Stimulated activated CD8-positive, alpha-beta memory T cell treated with anti-CD3 and anti-CD28 coated beads, Interleukin-15, amount 100 ng/mL, for 1 hour (primary cell): ENCODE measurements around the gene HEATR5A.

Experiments used
- DNase-seq: peaks from one replicate; pipeline ENCODE4 v3.0.0-alpha.2; 2020; ENCODE audit warnings: low read depth

HEATR5A gene

GRCh38 chr14:31425905-31426304 lies 5.6 kb upstream of the HEATR5A start:
- DNase-seq: no peak

GRCh38 chr14:31421200-31421599 lies 850 bp upstream of the HEATR5A start:
- DNase-seq: no peak

- DNase-seq: no peak
Observed at GRCh38 chr14:31419967-31420318, 407 bp downstream of the HEATR5A start.

- DNase-seq: no peak
Observed at GRCh38 chr14:31419179-31419966, 977 bp downstream of the HEATR5A start.

GRCh38 chr14:31418440-31418839 lies 1.9 kb downstream of the HEATR5A start:
- no peak for DNase-seq

- DNase-seq: no peak
Observed at GRCh38 chr14:31414190-31414833, 6.0 kb downstream of the HEATR5A start.

- no peak for DNase-seq
Observed at GRCh38 chr14:31411218-31411727, 9.1 kb downstream of the HEATR5A start.

GRCh38 chr14:31410048-31410650 lies 10.2 kb downstream of the HEATR5A start:
- no peak for DNase-seq

- DNase-seq: no peak
Observed at GRCh38 chr14:31408421-31408820, 11.9 kb downstream of the HEATR5A start.

- DNase-seq: no peak
Observed at GRCh38 chr14:31405599-31406232, 14.6 kb downstream of the HEATR5A start.

GRCh38 chr14:31405106-31405505 lies 15.2 kb downstream of the HEATR5A start:
- DNase-seq: no peak

GRCh38 chr14:31403707-31404106 lies 16.6 kb downstream of the HEATR5A start:
- no peak for DNase-seq

GRCh38 chr14:31402764-31403439 lies 17.4 kb downstream of the HEATR5A start:
- no peak for DNase-seq

- no peak for DNase-seq
Observed at GRCh38 chr14:31401369-31401932, 18.9 kb downstream of the HEATR5A start.

- no peak for DNase-seq
Observed at GRCh38 chr14:31400031-31400638, 20.2 kb downstream of the HEATR5A start.

- no peak for DNase-seq
Observed at GRCh38 chr14:31395572-31396205, 24.7 kb downstream of the HEATR5A start.

GRCh38 chr14:31395119-31395518 lies 25.2 kb downstream of the HEATR5A start:
- no peak for DNase-seq

- no peak for DNase-seq
Observed at GRCh38 chr14:31391977-31392503, 28.3 kb downstream of the HEATR5A start.

- no peak for DNase-seq
Observed at GRCh38 chr14:31391473-31391872, 28.9 kb downstream of the HEATR5A start.

- DNase-seq: no peak
Observed at GRCh38 chr14:31389946-31390345, 30.4 kb downstream of the HEATR5A start.
